Occipital lobe (tissue), 2 donors: ENCODE results near the gene CLEC4D. TPM values are rescaled to one million over a fixed set of nuclear protein-coding genes. Genes with fewer than 3 reads are reported as not detected.

Experiments used
- small RNA-seq: library from RNA; depleted of rRNA; stranded (forward); fragments of <200 nt; gene quantifications from one replicate; pipeline ENCODE3, GENCODE V24; 2014
- total RNA-seq: library from RNA; depleted of rRNA; stranded (reverse); fragments of >200 nt; gene quantifications from one replicate; pipeline ENCODE4 v1.2.3, GENCODE V29; 2014

CLEC4D gene
- total RNA-seq, 1 donor from 2014 or later: not detected

Small RNA genes within 50 kb of the gene (small RNA-seq; reads per million reads assigned to genes)
- not detected for gene RNU6-275P

Other genes with a start within 250 kb of the CLEC4D start
- not detected for gene CLEC6A, start 57.5 kb upstream of the CLEC4D start, total RNA-seq
- not detected for gene CLEC4E, start 27.4 kb downstream of the CLEC4D start, total RNA-seq
- gene AICDA, start 99.4 kb downstream of the CLEC4D start, total RNA-seq: not detected
- not detected for gene MFAP5, start 149.3 kb downstream of the CLEC4D start, total RNA-seq
- 220 TPM for gene RIMKLB, start 184.5 kb downstream of the CLEC4D start, total RNA-seq